GM21529 (cell line): ENCODE results near the gene ZNRF3.
A peak's percentile ranks its signal among the peaks of the same experiment; 100 is the strongest.

Source experiments
- ATAC-seq: cut with Tn5 transposase; IDR thresholded peaks from one replicate; pipeline ENCODE4 v1.9.1; 2021; ENCODE audit not compliant: unreplicated experiment

Gene ZNRF3

DNA sequence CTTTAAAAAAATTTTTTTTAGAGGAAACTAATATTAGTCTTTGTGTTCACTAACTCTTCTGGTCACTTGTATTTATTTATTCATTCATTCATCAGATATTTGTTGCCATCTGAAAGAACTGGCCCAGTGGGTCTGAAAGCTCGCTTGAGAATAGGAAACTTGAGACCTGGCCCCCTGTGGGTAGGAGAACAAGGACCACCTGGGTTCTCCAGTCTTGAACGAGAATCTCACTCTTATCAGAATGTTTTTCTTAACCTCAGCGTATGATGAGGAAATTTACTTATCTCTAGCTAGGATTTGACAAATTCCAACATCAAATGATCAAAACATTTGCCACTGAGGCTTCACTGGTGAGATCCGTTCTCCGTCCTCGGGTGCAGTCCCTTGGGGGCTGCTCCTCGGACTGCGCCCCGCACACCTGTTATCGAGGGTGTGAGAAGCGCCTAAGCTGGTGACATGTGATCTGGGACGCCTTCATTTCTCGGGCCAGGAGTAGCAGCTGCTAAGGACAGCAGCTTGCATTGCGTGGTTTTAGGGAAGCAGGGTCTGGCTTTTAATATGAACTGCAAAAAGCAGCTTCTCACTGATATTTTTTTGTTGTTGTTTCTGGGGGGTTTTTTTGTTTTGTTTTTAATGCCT lies 171.9 kb downstream of the ZNRF3 start:
- ATAC-seq = no peak

DNA sequence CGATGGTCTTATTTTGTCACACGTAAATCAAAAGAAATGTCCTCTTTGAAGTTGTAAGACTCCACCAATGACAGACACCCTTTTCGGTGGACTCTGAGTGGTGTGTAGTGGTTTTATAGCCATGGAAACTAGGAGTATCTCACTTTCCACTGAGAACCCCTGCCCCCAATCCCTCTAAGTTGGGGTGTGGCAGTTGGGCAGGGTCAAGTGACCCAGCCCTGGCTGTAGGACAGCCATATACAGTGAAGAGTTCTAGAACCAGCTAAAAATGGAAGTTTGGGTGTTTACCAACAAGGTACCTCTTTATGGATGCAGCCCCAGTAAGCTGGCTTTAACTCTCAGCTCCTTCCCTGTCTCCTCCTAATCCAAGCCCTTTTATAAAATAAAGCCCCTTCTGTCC lies 173.1 kb downstream of the ZNRF3 start:
- ATAC-seq = no peak

DNA sequence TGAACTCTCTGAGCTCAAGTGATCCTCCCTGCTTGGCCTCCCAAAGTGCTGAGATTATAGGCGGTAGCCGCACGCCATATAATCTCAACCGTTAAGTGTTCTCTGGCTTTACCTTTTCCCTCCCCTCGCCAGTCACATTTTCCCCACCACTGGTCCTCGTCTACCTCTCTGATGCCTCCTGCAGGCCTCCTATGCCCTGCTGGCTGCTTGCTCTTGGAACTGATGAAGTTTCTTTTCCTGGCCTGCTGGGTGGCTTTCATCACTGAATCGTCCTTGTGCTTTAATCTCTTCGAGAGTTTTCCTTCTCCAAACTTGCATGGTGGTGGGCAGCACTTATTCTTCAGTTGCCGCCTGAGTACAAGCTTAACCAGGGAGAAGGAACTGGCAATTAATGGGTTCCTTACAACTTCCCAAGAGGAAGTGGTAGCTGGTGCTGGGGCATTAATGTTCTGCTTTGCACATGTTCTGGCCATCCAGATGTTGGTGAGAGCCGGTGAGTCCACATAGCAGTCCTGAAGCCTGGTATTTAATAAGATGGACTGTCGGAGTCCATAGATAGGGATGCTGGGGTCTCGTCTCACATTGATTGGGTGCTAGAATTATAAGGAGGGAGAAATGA lies 177.0 kb downstream of the ZNRF3 start:
- ATAC-seq = no peak

DNA sequence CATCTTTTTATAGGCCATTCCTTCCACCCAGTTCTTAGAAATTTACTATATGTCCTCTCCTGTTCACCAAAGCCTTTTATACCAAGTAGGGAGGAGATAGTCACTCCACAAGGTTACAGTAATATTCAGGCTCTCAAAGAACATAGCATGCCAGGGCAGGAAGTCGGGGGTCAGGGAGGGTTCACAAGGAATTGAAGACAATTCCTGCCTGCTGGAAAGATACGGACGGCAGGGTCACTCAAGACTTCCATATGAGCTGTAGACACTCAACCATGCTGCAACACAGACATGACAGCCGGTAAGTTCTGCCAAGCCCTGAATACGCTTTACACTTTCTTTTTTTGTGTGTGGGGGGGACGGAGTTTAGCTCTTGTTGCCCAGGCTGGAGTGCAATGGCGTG lies 177.6 kb downstream of the ZNRF3 start:
- ATAC-seq = no peak

DNA sequence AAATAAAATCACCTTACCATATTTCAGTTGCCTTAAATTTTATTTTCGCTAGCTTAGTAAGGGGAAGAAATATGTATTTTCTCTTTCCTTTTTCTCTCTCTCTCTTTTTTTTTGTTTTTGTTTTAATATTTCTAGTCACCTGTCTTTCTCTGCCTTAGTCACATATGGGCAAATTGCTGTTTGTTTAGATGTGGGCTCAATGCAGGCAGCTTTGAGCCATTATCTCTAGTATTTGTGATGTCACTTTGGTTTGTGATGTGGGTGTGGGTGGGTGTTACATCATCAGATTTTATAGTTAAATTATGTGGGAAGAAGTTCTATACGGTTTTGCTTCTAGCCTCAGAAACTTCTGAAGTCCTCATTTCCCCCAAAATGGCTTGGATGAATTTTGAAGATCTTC lies 178.4 kb downstream of the ZNRF3 start, which contains the start of gene C22orf31:
TSS of gene C22orf31 (minus strand) at position 59 of the 400 bp plus-strand sequence. CDS start at position 20, 39 bp downstream.
- no peak for ATAC-seq

DNA sequence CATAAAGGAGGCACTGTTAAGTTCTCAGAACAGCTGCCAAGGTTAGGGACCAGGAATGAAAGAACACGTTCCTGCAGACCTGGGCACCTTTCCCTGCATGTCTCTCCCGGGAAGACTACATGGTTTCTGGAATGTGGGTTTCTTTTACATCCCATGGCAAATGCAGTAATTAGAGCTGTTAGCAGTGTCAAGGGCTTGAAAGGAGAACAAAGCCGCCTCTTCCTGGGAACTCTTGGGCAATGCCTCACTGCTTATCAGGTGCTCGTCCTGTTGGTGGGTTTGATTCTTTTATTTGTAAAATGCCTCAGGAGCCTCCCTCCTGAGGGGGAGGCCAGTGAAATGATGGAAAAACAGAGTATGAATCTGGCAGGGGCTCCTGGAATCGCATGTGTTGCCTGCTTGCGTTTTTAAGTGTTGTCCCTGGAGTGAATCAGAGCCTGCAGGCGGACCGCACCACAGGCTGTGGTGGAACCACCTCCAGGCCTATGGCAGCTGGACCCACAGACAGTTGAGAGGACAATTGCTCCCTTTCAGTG lies 179.0 kb downstream of the ZNRF3 start:
- no peak for ATAC-seq

DNA sequence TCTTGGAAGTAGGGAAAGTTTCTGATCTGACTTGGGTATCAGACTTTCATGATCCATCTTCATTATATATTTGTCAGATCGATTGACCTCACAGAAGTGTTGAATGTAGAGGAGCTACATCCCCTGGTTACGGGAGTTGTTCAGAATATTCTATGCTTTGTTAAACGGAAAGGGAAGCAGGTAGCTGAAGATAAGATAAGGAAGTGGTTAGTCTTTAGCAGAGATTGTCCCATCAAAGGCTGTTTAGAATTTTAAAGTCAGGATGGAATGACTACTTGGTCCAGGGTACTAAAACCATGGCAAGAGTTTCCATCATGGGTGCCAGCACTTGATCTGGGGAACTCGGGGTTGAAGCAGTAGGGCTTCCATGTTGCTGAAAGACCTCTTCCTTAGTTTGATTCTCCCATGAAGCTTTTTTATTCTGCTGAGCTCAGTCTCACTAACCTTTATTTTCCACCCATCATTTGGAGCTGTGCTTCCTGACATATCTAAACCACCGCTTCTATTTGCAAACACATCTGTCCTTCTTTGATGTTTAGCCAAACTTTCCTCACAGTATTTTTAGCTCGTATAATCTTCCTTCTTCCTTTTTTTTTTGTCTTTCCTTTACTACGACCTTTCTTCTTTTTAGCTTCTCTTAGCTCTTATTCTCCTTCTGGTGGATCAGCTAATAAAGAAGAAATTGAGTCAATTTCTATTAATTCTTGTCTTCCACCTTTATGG lies 182.3 kb downstream of the ZNRF3 start:
- ATAC-seq = no peak

DNA sequence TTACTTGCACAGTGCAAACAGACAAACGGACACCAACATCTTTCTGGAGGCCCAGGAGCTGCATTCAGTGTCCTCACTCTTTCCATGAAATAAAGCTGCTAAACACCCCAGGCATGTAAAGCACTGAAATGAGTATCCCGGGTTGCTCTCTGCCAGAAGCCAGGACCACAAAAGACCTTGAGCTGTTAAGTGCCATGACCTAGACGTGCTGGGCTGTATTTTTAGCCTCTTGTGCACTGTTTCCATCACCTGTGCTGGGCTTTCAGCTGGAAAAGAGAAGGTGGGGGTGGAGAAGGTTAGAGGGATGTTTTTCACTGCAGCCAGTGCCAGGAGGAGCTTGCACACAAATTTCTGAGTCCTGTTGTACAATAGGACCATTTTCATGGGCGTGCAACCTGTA lies 186.1 kb downstream of the ZNRF3 start:
- no peak for ATAC-seq

DNA sequence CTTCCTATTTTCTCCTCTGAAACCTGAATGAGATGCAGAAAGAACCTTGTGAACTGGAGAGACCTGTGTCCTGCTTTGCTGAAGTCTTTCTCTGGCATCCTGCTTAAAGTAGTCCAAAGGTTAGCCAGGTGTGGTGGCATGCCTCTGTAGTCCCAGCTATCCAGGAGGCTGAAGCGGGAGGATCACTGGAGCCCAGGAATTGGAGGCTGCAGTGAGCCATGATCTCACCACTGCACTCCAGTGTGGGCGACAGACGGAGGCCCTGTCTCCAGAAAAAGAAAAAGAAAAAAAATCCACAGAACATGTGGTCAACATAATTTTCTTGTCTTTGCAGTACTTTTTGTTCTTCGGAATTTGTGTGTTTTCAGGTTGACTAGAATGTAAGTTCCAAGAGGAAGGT lies 187.1 kb downstream of the ZNRF3 start:
- no peak for ATAC-seq

DNA sequence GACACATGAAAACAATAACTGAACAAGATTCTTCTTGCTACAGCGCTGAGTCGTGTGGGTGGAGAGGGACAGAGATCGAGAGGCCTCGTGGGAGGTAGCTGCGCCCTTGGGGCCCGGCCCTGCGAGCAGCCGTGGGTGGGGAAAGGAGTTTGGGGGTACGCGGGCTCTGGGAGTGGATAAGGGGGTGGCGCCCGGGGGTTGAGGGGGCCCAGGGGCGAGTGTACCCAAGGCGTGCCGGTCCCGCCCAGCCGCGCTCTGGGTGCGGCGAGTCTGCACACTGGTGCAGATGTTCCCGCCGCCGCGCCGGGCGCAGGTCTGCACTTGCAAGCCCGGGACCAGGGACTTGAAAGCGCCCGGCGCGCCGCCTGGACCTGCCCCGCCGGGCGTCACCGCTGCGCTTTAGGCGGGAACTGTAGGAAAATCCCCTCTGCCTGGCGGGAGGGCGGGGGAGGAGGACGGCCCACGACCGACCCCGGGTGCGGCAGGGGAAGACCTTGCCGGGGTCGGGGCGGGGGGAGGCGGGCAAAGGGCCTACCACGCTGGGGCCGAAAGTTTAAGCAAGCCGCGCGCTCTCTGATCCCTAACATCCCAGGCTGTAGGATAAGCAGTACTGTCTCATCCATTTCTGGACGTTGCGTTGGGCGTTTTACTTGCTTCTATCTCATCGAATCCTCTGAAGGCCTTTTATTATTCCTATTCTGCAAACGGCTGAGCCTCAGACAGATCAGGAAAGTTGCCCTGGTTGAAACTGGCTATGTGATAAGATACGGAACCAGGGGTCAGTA lies 188.1 kb downstream of the ZNRF3 start:
- ATAC-seq = no peak

DNA sequence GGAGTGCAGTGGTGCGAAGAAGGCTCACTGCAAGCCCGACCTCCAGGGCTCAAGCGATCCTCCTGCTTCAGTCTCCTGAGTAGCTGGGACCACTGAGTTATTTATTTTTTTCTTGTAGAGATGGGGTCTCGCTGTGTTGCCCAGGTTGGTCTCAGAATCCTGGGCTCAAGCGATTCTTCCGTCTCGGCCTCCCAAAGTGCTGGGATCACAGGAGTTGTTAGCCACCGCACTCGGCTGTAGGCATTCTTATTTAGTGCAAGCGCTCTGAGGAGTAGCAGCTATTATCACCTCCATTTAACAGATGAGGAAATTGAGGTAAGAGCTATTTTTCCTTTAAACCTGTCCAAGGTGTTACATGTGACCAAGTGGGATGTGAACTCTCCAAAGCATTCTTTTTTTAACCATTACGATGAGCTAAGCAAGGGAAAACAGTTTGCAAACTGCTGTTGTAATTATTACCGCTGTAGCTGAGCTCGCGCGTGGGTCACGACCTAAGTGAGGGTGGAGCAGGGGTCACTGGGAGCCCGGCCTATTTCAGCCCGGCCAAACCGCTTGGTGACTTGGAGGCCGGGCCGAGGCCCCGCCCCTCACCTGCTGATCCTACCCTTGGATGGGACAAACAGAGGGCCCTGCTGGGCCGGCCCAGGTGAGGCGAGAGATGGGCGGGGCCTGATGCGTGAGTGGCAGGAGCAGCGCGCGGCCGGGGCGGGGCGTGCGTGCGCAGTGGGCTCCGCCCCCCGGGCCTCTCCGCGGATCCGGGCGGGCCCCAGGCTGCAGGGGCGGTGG lies 189.0 kb downstream of the ZNRF3 start:
- peak; percentile 85 for ATAC-seq

DNA sequence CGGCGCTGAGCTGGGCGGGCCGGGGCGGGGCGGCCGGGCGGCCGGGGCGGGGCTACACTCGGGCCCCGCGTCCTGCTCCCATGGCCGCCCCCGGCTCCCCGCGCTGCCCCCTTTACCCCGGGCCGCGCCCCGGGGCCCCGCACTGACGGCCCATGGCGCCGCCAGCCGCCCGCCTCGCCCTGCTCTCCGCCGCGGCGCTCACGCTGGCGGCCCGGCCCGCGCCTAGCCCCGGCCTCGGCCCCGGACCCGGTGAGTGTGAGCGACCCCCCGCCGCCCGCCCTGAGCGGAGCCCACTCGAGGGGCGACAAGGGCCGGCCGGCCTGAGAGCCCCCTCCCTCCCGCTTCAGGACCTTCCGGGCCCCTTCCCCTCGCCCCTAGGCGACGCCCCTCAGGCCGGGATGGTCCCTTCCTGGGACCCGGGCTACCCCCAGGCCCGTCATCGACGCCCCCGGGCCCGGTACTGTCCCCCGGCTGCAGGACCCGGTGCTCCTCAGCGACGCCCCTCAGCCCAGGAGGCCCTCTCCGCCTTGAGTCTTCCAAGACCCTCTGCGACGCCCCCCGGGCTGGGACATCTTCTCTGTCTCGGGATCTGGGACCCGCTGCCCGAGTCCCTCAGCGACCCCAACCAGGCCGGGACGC lies 189.7 kb downstream of the ZNRF3 start, which contains the start of gene KREMEN1:
TSS of gene KREMEN1 (plus strand) at position 57 of the 639 bp plus-strand sequence. CDS start at position 153, 96 bp downstream.
- peak; percentile 8 for ATAC-seq

DNA sequence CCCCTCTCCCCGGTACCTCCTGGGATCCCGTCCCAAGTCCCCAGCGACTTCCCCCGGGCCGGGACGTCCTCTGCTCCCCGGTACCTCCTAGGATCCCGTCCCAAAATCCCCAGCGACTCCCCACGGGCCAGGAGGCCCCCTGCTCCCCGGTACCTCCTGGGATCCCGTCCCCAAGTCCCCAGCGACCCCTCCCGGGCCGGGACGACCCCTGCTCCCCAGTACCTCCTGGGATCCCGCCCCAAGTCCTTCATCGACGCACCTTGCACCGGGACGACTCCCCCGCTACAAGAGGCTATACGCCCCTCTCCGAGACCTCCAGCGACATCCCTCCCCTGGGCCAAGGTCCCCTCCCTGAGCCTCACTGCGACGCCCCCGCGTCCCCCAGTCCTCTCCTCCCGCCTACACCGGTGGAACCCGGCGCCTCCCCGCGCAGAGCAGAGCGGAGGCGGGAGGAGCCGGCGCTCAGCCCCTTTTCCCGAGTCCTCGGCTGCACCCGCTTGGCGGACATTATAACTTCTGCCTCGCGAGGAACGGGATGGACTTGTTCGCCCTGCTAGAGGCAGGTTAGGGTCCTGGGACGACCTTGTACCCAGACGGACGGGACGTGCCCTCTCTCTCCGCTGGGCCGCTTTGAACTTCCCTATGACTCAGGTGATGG lies 190.4 kb downstream of the ZNRF3 start:
- ATAC-seq = no peak

DNA sequence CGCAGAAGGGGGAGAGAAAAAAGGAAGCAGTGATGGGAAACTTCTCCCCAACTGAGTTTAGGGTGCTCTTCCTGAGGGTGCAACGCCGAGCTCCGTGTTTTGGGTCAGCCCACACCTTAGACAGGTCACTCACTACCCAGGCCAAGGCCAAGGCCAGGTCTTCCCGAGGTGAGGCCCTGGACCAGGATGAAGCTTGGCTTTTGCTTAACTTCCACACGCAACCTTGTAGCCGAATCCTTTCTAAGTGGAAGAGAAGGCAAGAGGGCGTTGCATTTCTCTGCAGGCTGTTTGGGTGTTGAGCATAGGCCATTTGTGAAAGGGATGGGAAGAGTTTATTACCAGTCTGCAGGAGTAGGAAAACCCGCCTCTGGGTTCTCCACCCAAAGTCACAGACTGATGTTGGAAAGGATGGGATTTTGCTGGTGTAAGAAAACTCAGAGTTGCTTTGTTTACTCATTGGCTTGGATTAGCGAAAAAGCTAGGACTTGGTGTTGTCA lies 191.0 kb downstream of the ZNRF3 start:
- ATAC-seq = no peak

DNA sequence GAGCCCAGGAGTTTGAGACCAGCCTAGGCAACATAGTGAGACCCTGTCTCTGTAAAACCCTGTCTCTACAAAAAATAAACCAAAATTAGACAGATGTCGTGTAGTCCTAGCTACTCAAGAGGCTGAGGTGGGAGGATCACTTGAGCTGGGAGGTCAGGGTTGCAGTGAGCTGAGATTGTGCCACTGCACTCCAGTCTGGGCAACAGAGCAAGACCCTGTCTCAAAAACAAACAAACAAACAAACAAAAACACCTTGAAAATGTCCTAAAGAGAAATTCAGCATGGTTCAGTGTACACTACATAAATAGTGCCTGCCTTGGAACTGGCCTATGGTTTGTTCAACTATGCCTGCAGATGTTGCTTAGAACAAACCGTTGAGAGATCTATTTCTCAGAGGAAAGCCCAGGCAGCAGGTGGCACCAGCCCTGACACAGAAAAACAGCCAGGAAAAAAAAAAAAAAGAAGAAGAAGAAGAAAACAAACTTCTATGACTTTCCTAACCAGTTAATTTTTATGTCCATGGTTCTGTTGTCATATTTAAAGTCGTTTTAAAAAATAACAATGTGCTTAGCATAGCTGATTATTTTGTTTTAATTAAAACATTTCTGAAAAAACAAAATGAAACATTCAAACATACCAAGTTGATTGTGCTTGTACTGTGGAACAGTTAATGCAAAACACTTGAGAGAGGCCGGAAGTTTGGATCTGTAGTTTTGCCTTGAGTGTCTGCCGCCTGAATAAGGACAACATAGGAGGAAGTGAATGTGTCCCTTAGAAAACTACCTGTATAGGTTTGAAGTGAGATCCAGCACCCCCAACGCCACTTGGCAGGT lies 194.9 kb downstream of the ZNRF3 start:
- no peak for ATAC-seq

DNA sequence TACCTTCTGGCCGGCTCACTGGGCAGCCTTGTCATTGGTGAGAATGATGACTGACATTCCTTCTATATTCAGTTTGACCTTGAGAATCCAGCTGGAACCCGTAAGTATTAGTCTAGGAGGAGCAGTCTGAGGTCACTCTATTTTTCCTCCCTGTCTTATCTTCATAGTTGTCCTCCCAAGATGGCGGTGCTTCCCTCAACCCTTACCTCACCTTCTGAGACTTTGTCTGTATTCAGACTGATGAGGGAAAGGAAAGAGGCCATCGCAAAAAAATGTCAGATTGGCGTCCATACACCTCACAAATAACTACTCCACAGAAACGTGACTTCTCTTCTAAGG lies 195.5 kb downstream of the ZNRF3 start:
- no peak for ATAC-seq

DNA sequence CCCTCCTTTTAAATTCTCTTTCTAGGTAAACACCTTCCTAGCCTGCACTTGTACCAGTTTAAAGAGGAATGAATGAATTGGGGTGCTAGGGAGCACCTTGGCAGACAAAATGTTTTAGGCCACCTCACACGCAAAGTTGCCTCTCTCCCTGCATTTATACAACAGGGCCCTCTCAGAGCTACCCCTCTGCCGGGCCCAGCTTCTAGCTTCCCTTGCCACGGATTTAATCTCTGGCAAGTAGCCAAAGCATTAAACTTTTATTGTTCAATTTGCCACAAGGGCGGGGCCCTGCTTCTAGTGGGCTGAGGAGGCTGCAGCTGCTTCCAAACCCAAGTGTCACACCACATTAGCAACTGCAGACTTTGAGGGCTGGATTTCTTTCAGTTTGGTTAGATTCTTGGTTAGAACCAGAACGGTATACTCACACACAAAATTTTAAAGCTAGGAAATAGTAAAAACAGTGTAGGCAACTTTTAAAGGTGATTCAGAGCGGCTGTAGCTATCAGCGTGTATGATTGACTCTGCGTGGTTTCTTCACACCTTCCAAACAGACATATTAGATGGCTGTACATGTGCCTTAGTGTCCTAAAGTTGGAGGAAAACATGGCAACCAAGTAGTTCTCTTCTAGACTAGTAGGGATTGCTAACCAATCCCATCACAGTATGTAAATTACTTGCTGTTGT lies 196.0 kb downstream of the ZNRF3 start:
- no peak for ATAC-seq
